GM15510 (cell line): ENCODE data around the gene ALDOB.

Experiments used
- POLR2A ChIP-seq: IDR thresholded peaks from 3 replicates; pipeline ENCODE4 v1.6.1; 2011; ENCODE audit warnings: borderline replicate concordance; ENCODE audit not compliant: insufficient read length; ENCODE audit errors: extremely low read depth

Gene ALDOB

GRCh38 chr9:101445353-101446029, 9.9 kb upstream of the ALDOB start:
- no peak for TF ChIP-seq POLR2A

DNA sequence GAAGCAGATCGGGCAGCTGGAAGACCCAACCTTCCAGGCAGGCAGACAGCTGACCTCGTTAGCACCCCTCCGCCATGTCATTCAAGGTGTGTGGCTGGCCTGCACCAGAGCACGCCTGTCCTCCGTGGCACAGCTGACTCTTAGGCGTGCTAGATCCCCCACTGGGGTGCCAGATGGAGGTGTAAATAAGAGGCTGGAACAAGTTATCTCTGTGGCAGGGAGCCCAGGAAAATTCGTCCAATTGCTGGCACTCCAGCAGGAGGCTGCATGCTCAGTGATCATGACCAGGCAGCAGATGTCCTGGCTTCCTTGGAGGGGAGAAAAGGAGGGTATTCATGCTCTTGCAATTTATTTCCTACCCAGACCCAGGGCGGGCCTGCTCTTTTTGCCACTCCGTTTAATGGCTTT, 7.8 kb upstream of the ALDOB start:
- TF ChIP-seq POLR2A: no peak

GRCh38 chr9:101442736-101443135, 7.2 kb upstream of the ALDOB start:
- TF ChIP-seq POLR2A: no peak

GRCh38 chr9:101442318-101442717, 6.7 kb upstream of the ALDOB start:
- TF ChIP-seq POLR2A: no peak

GRCh38 chr9:101440714-101441230, 5.2 kb upstream of the ALDOB start:
- TF ChIP-seq POLR2A: no peak

DNA sequence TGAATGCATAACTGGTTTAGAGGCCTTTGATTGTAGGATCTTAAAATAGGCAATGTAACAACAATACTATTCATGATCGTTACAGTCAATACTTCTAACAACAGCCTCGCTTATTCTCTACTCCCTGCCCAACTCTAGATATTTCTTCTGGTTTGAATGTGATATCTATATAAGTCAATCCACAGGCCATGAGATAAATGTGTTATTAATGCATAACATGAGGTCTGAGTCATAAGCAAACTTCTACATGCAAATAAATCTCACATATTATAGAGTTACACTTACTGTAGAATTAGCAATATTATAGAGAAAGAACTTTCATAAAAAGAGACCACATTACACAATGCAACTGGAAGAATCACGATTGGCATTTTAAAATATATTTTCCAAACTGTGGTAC, 2.9 kb upstream of the ALDOB start:
- no peak for TF ChIP-seq POLR2A

DNA sequence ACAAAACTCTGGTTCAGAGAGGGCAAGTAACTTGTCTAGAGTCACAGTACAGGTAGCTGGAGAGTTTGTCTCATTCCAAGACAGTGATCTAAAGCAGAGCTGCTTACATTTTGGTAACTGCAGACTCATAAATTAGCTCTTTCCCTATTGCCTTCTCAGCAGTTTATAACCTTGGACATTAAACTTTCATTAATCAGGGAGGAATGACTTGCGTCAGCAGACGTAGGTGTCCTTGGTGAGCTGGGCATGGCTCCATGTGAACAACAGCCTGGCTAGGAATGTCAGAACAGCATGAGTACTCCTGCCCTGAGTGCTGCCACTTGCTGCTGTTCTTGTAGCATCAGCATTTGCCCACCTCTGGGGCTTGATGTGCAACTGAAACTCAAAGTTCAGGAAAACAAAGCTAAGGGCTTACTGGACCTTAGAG, 2.2 kb upstream of the ALDOB start:
- no peak for TF ChIP-seq POLR2A

DNA sequence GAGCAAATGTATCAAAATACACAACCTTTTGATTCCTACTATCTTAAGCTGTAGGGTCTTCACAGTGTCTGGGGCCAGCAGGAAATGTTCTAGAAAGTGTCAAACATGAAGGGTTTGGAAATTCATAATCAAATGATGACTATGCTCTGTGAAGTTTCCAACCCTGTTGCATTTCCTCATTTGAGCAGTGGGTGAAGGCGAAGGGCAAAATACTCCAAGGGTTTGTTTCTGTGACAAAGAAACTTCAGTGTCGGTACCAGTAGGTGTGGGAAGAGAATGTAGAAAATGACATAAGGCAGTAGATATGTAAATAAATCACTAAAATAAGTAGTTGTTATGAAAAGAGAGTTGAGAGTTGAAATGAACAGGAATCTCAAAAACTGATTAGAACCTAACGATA, 576 bp downstream of the ALDOB start:
- no peak for TF ChIP-seq POLR2A

- no peak for TF ChIP-seq POLR2A
These were observed 2.3 kb downstream of the ALDOB start for GRCh38 chr9:101433229-101433628.

- TF ChIP-seq POLR2A: no peak
These were observed 2.8 kb downstream of the ALDOB start for GRCh38 chr9:101432740-101433139.

- no peak for TF ChIP-seq POLR2A
These were observed 3.4 kb downstream of the ALDOB start for GRCh38 chr9:101432171-101432570.

DNA sequence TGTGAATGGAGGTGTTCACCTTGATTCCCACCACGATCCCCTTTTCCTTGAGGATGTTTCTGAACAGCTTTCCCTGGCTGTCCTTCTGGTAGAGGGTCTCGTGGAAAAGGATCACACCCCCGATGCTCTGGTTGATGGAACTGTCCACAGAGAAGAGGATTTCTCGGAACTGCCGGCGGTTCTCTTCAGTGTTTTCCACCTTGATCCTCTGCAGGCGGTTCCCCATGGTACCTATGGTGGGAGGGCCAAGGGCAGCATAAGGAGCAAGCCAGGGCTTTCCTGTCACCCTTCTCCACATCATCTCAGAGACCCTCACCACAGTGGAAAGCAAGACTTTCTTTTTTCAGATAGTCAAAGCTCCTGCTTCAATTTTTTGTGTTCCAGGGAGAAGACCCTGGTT, 5.8 kb downstream of the ALDOB start:
- TF ChIP-seq POLR2A: no peak

- TF ChIP-seq POLR2A: no peak
These were observed 6.7 kb downstream of the ALDOB start for GRCh38 chr9:101428909-101429308.

DNA sequence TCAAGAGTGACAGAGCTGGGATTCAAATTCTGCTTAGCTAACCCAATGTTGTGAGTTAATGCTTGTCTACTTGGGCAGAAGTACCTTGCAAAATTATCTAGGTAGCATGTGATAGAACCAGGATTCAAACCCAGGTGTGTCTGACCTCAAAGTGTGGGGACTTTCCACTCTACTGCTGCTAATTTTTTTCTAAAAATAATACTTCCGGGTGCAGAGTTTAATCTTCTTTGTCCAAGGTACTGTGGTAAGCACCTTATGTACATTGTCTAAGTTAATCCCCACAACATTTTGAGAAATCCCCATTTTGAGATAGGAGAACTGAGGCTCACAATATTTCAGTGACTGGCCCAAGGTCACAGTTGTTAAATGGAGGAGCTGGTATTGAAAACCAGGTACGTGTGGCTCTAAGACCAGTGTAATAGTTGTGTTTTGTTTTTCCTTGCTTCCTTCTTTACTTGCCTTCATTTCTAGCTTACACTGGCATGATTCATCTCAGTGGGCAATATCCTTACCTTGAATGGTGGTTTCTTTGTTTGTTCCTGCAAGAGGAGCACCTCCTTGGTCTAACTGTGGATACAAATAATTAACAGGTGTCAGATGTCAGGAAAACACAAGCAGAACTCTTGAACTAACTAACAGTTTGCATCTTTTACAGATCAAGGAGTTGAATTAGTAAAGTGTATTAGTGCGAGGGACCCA, 7.5 kb downstream of the ALDOB start:
- no peak for TF ChIP-seq POLR2A

DNA sequence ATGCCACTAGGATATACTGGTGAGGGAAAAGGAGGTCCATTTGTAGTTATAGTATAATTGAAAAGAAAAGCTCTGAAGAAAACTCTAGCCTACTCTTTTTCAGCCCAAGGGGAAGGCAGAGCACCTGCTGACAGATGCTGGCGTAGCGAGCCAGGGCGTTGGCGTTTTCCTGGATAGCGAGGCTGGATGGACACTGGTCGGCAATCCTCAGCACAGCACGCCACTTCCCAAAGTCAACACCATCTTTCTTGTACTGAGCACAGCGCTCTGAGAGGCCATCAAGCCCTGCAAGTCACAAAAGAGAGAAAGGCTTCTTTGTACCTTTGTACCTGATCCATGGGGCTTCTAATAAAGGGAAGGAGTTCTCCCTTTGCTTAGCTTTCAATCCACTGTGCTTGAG, 8.2 kb downstream of the ALDOB start:
- no peak for TF ChIP-seq POLR2A

GRCh38 chr9:101421653-101422065, 13.9 kb downstream of the ALDOB start:
- TF ChIP-seq POLR2A: no peak

DNA sequence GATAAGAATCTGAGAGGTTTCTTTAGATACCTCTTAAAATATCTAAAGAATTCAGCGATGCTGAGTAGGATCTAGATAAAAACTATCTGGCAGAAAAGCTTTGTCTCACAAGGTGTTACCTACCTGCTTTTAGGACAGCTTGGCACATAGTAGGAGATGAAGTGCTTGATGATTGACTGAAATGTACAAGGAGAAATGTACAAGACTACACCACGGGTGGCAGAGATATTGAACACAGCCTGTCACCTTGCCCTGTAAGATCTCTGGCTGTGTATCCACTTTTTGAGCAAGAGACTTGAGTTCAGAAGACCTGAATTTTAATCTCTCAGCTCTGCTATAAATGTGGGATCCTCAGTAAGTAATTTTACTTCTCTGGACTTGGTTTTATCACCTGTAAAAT, 15.7 kb downstream of the ALDOB start:
- TF ChIP-seq POLR2A: no peak
